DMS 273 (cell line): ENCODE results near the gene VPS8.
"Not testable (repeated sequence)": the region's sequence is repeated elsewhere in the genome, so short reads cannot be mapped to it uniquely, and the experiment has no call there.

ENCODE experiments used
- DNase-seq: peaks from one replicate; lab custom pipeline; 2025; ENCODE audit not compliant: unreplicated experiment; lab: John Stamatoyannopoulos, UW

VPS8 gene

DNA sequence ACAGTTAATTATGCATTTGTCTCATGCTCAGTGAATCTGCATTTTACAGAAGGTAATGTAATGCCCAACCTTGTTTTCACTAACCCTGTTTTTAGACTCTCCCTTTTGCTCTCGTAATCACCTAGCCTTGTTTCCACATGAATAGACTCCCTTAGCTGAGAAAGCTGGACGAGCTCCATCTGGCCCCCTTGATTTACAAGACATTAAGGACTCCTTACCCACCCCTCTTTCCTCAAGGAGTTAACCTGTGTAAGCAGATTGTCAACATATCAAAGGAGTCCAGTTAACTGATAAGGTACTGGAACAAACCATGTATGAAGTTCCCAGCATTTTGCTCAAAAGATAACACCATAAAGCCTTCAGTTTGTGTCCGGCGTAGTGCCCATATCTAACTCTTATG, 99.6 kb downstream of the VPS8 start:
- no peak for DNase-seq

- DNase-seq, result no peak
These were observed 100.2 kb downstream of the VPS8 start for GRCh38 chr3:184912163-184912562.

DNA sequence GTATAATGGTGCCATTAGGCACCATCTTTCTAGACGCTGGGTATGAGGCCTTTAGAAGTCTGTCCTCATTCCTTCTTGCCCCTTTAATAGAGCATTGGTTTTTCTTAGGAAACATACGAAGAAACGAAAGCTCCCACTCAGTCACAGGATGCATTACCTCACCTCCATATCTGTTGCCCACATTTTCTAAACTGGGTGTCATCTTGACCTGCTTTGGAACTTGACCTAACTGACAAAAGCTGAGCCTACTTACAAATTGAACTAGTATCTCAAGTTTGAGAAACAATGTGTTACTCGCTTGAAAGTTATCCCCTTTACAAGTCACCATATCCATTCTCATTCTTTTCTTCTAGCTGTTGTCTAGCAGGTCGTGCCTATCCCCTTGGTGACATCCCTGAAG, 102.7 kb downstream of the VPS8 start:
- DNase-seq, result no peak

DNA sequence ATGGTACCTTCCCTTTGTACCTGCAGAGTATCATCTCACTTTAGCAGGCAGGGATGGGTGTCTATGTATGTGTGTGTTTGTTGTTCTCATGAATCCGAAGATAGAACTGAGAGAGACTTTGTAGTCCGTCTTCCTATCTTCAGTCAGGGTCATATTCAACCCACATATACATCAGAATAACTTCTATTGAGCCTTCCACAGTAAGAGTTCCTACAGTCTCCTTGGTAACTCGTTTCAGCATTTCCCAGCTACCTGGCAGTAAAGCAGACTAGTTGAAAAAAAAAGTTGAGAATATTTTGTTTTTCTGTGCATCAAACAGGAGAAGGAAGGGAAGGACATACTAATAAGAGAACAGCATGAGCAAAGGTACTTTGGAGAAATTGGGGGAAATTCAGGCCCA, 106.8 kb downstream of the VPS8 start:
- no peak for DNase-seq

GRCh38 chr3:184919651-184920050, 107.7 kb downstream of the VPS8 start:
- no peak for DNase-seq

DNA sequence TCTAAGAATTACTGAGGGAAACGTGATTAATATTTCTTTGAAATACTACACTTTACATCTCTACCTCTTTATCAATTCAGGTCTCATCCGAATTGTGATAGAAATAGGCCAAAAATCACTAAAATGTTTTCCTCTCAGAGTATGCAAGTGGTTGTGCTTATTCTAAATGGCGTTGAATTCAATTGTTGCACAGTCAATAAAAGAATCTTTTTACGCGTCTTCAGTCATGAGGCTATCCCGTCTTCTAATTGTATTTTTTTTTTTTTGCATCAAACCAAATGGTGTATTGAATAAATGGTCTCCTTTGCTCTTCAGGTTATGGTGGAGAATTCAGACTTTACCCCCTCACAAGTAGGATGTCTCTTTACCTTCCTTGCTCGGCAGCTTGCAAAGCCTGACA, 112.6 kb downstream of the VPS8 start:
- no peak for DNase-seq

- no peak for DNase-seq
These were observed 115.9 kb downstream of the VPS8 start for GRCh38 chr3:184927796-184928315.

GRCh38 chr3:184932777-184933176, 120.8 kb downstream of the VPS8 start:
- no peak for DNase-seq

DNA sequence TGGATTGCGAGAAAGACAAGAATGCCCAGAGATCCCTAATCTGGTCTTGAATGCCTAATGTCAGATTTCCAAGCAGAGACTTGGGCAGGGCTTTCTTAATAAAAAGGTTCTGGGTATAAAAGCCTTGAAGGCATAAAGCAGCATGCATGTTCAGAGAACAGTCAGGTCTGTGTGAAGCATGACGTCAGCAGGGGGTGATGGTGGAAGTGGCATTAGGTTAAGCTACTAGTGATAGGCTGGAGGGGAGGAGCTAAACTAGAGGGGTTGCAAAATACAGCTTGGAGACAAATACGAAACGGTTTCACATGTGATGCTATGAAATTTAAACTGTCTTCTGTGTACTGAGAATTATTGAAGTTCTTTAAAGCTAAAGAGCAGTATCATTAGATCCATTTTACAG, 125.6 kb downstream of the VPS8 start:
- DNase-seq, result no peak

- DNase-seq, result no peak
These were observed 129.4 kb downstream of the VPS8 start for GRCh38 chr3:184941408-184941807.

- no peak for DNase-seq
These were observed 130.8 kb downstream of the VPS8 start for GRCh38 chr3:184942735-184943134.

DNA sequence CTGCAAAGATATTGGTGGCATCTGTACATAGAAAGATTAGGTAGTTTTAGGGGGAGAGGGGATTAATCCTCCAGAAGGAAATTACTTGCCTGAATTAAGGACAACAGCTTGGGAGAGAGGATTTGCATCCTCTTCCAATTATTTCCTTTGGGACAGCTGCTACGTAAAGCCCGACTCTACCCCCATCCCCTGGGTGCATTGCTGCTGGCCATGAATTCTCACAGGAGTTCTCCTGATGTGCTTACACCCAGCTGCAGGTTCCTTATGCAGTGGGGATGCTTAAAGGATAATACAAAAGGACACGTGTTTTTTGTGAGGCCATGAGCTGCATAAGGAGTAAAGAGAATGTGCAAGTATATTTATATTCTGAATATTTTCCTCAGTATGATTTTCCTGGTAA, 132.3 kb downstream of the VPS8 start:
- peak; percentile 86 for DNase-seq

GRCh38 chr3:184945886-184946625, 134.1 kb downstream of the VPS8 start:
- DNase-seq, result no peak

GRCh38 chr3:184946917-184947316, 135.0 kb downstream of the VPS8 start:
- DNase-seq, result no peak

DNA sequence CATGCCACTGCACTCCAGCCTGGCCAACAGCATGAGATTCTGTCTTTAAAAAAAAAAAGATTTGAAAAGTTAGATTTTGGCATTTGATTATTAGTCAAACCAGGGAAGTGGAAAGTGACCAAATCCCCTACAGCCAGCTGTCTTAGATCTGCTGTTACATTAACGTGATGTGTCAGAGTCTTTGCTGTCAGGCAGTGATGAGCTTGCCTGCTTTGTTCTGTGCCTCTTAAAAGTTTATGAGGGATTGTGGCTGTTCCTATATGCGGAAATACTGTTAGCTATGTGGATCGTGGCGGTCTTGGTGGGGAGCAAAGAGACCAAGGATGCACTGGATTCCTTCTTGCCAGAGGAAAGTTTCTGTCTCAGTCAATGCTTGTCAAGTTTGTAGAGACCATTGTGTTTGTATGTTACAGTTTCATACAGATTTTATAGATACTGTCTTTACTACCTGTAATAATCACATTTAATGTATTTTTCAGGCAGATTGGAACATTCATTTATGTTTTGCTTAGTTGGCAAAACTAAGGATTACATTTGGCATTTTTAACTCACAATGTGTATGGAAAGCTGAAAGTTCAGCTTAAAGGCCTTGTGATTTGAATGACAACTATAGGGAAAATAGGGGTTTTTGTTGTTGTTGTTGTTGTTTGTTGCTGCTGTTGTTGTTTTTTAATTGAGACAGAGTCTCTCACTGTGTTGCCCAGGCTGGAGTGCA, 137.4 kb downstream of the VPS8 start:
- no peak for DNase-seq

DNA sequence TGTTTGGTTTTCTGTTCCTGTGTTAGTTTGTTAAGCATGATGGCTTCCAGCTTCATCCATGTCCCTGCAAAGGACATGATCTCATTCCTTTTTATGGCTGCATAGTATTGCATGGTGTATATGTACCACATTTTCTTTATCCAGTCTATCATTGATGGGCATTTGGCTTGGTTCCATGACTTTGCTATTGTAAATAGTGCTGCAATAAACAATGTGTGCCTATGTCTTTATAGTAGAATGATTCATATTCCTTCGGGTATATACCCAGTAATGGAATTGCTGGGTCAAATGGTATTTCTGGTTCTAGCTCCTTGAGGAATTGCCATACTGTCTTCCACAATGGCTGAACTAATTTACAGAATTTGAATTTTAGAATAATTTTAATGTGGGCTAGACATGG, 138.8 kb downstream of the VPS8 start:
- not testable (repeated sequence) for DNase-seq

GRCh38 chr3:184952671-184953070, 140.7 kb downstream of the VPS8 start:
- DNase-seq, result peak; percentile 70

DNA sequence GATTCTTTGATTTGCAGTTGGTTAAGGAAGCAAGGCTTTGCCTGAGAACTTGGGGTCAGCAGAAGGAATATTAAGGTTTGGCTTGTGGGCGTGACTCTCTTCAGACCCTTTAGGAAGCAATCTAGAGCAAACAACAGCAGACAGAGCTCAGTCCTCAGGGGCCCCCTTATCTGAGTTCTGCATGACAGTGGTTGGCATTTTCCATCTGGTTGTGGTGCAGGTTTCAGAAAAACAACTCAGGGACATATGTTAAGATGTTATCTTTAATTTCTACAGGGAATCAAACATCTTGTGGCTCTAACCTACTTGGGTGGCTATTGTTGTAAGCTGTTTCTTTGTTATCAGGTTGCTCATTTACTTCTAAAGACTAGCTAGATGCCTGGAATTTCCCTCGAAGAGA, 141.4 kb downstream of the VPS8 start:
- peak; percentile 89 for DNase-seq

DNA sequence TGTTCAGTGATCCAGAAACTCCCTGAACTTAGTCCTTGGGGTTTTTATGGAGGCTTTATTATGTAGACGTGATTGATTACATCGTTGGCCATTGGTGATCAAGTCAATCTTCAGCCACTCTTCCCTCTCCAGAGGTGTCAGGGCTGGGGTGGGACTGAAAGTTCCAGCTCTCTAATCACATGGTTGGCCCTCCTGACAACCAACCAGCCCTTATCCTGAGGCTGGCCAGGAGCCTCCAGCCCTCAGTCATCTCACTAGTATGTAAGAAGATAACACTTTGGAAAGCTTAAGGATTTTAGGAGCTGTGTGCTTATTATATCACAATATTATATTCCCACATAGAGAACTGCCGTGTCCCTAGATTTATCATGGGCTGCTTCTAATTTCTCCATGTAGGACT, 142.3 kb downstream of the VPS8 start:
- DNase-seq, result no peak

- DNase-seq, result not testable (repeated sequence)
These were observed 142.9 kb downstream of the VPS8 start for GRCh38 chr3:184954851-184955250.

GRCh38 chr3:184965639-184966430, 153.9 kb downstream of the VPS8 start:
- DNase-seq, result no peak

DNA sequence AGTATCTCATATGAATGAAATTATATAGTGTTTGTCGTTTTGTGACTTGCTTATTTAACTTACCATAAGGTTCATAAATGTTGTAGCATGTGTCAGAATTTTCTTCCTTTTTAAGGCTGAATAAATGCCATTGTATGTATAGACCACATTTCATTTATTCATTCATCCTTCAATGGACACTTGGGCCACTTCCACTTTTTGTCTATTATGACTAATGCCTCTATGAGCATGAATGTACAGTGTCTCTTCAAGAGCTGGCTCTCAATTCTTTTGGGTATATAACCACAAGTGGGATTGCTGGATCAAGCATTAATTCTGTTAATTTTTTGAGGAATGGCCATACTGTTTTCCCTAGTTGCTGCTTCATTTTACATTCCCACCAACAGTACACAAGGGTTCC, 156.1 kb downstream of the VPS8 start:
- DNase-seq, result no peak
